ENCODE data around the gene SORCS2.

DNA sequence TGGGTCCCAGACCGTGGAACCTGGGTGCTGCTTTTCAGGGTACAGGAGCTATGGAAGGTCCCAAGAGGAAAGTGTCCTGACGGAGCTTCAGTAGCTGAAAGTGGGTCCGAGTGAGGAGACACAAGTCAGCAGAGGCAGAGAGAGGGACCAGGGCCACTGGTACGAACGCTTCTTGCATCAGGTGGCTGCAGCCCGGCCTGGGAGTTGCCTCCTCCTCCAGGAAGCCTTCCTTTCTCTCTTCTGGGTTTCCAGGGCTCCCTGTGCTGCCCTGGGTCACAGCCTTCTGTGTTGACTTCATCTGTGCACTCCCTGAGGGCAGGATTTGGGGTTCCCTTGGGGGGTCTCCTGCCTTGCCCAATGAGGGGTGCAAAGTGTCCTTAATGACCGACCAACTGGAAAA, 94.5 kb downstream of the SORCS2 start:
- TF ChIP-seq, protein P1, sequence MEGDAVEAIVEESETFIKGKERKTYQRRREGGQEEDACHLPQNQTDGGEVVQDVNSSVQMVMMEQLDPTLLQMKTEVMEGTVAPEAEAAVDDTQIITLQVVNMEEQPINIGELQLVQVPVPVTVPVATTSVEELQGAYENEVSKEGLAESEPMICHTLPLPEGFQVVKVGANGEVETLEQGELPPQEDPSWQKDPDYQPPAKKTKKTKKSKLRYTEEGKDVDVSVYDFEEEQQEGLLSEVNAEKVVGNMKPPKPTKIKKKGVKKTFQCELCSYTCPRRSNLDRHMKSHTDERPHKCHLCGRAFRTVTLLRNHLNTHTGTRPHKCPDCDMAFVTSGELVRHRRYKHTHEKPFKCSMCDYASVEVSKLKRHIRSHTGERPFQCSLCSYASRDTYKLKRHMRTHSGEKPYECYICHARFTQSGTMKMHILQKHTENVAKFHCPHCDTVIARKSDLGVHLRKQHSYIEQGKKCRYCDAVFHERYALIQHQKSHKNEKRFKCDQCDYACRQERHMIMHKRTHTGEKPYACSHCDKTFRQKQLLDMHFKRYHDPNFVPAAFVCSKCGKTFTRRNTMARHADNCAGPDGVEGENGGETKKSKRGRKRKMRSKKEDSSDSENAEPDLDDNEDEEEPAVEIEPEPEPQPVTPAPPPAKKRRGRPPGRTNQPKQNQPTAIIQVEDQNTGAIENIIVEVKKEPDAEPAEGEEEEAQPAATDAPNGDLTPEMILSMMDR (IDR thresholded peaks at IDR 0.05): no peak
- TF ChIP-seq POLR2A (IDR thresholded peaks at IDR 0.05) (no peak), POLR2AphosphoS5 (IDR thresholded peaks at IDR 0.05) (no peak)
